Measurements from ENCODE around the gene ZNF407. TPM values are rescaled to one million over a fixed set of nuclear protein-coding genes. Genes with fewer than 3 reads are reported as not detected.
A peak's percentile ranks its signal among the peaks of the same experiment; 100 is the strongest.

ZNF407 gene
- total RNA-seq, 1 donor from 2014 or later: 14.2 TPM

GRCh38 chr18:74950479-74950878 lies 352.8 kb downstream of the ZNF407 start:
- Mint-ChIP-seq H3K27me3 (ENCODE audit: unreplicated experiment) (no peaks in the 10 kb centered on the region), H3K9me3 (ENCODE audit: unreplicated experiment) (no peaks in the 10 kb centered on the region), H3K27ac (ENCODE audit: unreplicated experiment) (peak overlapping the region; percentile 89)

DNA sequence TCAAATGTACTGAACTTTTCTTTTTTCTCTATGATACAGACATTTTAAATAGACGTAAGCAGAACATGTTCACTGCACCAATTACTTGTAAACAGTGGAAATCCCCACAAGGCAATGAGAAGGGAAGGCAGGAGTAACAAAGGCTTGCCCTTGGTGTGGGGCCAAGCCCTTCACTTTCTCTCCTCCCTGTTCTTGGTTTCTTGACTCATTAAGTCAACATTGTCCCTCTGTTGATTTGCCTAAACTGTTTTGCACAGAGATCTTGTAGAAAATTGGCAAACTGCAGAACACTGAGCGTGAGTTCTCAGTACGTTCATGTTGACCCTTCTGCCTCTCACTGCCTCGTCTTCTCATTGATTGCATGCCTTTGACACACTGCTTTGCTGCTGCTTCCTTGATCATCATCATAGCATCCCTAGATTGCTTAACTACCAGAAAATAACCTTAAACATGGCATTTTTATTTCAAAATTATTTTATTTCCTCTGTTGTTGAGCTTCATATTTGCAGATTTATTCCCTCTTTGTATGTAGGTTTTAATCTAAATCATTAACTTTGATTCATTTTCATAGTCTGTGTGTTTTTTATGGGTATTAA lies 353.6 kb downstream of the ZNF407 start:
- H3K27ac Mint-ChIP-seq (ENCODE audit: unreplicated experiment): peak overlapping the region; percentile 89
- no peak for DNase-seq (ENCODE audit: extremely low spot score, unreplicated experiment)
- no peak for TF ChIP-seq CTCF (IDR thresholded peaks at IDR 0.05)

More at GRCh38 chr18:74950479-74950878, 352.8 kb downstream of the ZNF407 start:
- no peak for TF ChIP-seq CTCF (IDR thresholded peaks at IDR 0.05)
- peaks cover 63% of the 10 kb centered on the region for H3K4me1 Mint-ChIP-seq (ENCODE audit: unreplicated experiment)
- no peak for DNase-seq (ENCODE audit: extremely low spot score, unreplicated experiment)
- H3K4me3 Mint-ChIP-seq (ENCODE audit: unreplicated experiment): no peak overlapping the region
- H3K36me3 Mint-ChIP-seq (ENCODE audit: unreplicated experiment): no peaks in the 10 kb centered on the region

DNA sequence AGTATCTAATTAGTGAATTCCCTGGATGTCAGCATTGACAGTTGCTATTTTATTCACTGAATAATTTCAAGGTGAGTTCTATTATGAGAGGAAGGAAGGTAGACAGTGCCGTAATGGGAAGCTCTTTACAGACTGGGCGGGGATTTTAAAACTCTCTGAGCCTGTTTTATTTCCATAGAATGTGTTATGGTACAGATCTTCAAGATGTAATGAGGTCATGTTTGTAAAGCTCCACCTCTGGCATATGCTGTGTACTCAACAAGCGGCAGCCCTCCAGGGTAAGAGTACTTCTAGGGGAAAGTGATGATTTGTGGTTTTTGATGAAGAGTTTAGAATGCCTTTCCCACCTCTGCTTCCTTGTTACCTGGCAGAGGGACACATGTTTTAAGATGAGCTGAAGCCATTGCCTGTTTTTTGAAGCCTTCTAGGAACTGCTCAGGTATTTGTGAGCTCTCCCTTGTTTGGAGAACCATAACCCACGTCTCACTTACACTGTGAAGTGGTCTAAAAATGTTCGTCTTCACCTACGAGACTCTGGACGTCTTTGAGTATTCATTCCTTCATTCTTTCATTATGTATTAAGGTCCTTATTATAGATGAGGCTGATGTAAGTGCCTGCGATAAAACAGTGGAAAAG lies 360.0 kb downstream of the ZNF407 start:
- peaks cover 5% of the 10 kb centered on the region for H3K36me3 Mint-ChIP-seq (ENCODE audit: unreplicated experiment)
- no peaks in the 10 kb centered on the region for H3K4me1 Mint-ChIP-seq (ENCODE audit: unreplicated experiment)
- no peaks in the 10 kb centered on the region for H3K9me3 Mint-ChIP-seq (ENCODE audit: unreplicated experiment)
- H3K27ac Mint-ChIP-seq (ENCODE audit: unreplicated experiment): no peak overlapping the region
- no peaks in the 10 kb centered on the region for H3K27me3 Mint-ChIP-seq (ENCODE audit: unreplicated experiment)
- TF ChIP-seq CTCF (IDR thresholded peaks at IDR 0.05): no peak
- no peak for DNase-seq (ENCODE audit: extremely low spot score, unreplicated experiment)
- no peak overlapping the region for H3K4me3 Mint-ChIP-seq (ENCODE audit: unreplicated experiment)

More for the DNA sequence above, 353.6 kb downstream of the ZNF407 start:
- H3K4me1 Mint-ChIP-seq (ENCODE audit: unreplicated experiment): peaks cover 55% of the 10 kb centered on the region
- H3K9me3 Mint-ChIP-seq (ENCODE audit: unreplicated experiment): no peaks in the 10 kb centered on the region
- H3K4me3 Mint-ChIP-seq (ENCODE audit: unreplicated experiment): peak overlapping the region; percentile 0
- no peaks in the 10 kb centered on the region for H3K27me3 Mint-ChIP-seq (ENCODE audit: unreplicated experiment)
- H3K36me3 Mint-ChIP-seq (ENCODE audit: unreplicated experiment): no peaks in the 10 kb centered on the region

DNA sequence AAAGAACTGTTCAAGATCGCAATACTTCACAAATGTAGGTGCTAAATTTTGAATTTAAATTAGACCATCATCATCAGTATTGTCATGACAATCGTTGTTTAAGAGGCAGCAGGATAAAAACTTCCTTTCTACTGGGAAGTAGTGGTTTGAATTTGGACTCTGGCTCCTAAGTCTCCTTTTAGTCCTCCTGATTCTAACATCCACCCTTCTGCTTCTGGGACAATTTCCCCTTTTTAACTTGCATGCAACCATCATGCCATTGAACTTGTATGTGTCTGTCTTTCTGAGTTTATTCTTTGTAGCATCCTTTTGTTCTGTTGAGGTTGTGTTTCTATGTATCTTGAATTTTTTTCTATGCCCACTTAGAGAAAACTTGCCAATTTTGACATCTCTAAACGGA lies 361.5 kb downstream of the ZNF407 start:
- H3K4me3 Mint-ChIP-seq (ENCODE audit: unreplicated experiment): no peak overlapping the region
- no peaks in the 10 kb centered on the region for H3K27me3 Mint-ChIP-seq (ENCODE audit: unreplicated experiment)
- no peak overlapping the region for H3K27ac Mint-ChIP-seq (ENCODE audit: unreplicated experiment)
- peaks cover 5% of the 10 kb centered on the region for H3K36me3 Mint-ChIP-seq (ENCODE audit: unreplicated experiment)
- no peak for TF ChIP-seq CTCF (IDR thresholded peaks at IDR 0.05)
- H3K4me1 Mint-ChIP-seq (ENCODE audit: unreplicated experiment): no peaks in the 10 kb centered on the region
- no peak for DNase-seq (ENCODE audit: extremely low spot score, unreplicated experiment)
- no peaks in the 10 kb centered on the region for H3K9me3 Mint-ChIP-seq (ENCODE audit: unreplicated experiment)

DNA sequence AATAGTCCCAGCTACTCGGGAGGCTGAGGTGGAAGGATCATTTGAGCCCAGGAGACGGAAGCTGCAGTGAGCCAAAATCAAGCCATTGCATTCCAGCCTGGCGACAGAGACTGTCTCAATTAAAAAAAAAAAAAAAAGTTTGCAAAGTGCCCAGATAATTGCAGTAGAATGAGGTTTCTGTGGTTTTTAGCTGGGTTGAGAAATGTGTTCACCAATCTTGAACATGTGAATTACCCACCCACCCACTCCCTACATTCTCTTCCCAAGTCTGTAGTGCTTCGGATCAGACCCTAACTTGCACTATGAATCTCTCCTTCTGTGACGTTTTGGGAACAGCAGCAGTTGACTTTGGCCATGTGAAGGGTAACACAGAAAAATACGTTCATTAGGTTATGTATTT lies 363.9 kb downstream of the ZNF407 start:
- H3K9me3 Mint-ChIP-seq (ENCODE audit: unreplicated experiment): peaks cover 8% of the 10 kb centered on the region

More for the DNA sequence above, 363.9 kb downstream of the ZNF407 start:
- H3K27me3 Mint-ChIP-seq (ENCODE audit: unreplicated experiment): no peaks in the 10 kb centered on the region
- H3K27ac Mint-ChIP-seq (ENCODE audit: unreplicated experiment): no peak overlapping the region
- no peaks in the 10 kb centered on the region for H3K4me1 Mint-ChIP-seq (ENCODE audit: unreplicated experiment)
- DNase-seq (ENCODE audit: extremely low spot score, unreplicated experiment): no peak
- peaks cover 11% of the 10 kb centered on the region for H3K36me3 Mint-ChIP-seq (ENCODE audit: unreplicated experiment)
- no peak for TF ChIP-seq CTCF (IDR thresholded peaks at IDR 0.05)
- H3K4me3 Mint-ChIP-seq (ENCODE audit: unreplicated experiment): no peak overlapping the region
